Calu3 (cell line): ENCODE measurements around the gene APOBEC3B. TPM values are rescaled to one million over a fixed set of nuclear protein-coding genes. Genes with fewer than 3 reads are reported as not detected.
"Not testable (repeated sequence)": the region's sequence is repeated elsewhere in the genome, so short reads cannot be mapped to it uniquely, and the experiment has no call there.

Experiments used
- BruUV-seq: library from RNA; stranded (reverse); fragments of 400-500 nt; replicated peaks from 2 replicates; lab custom pipeline; 2021; lab: Mats Ljungman, UMichigan
- CTCF ChIA-PET: fragments of 300-600 bp; sonication (Branson Sonifier 250); formaldehyde crosslinking; loops from one replicate; lab custom pipeline; 2022; ENCODE audit warnings: antibody characterized with exemption; lab: Charles Lee
- DNase-seq: peaks from one replicate; pipeline ENCODE4 v3.0.0; 2022
- H3K27ac Mint-ChIP-seq: one replicate; pipeline ENCODE4 v1.8.0; 2022; ENCODE audit warnings: mixed read lengths; ENCODE audit not compliant: unreplicated experiment
- H3K27me3 Mint-ChIP-seq: one replicate; pipeline ENCODE4 v1.8.0; 2022; ENCODE audit warnings: mixed read lengths; ENCODE audit not compliant: unreplicated experiment
- H3K36me3 Mint-ChIP-seq: one replicate; pipeline ENCODE4 v1.8.0; 2022; ENCODE audit warnings: mild to moderate bottlenecking, moderate library complexity, mixed read lengths; ENCODE audit not compliant: insufficient read depth, unreplicated experiment
- H3K4me1 Mint-ChIP-seq: one replicate; pipeline ENCODE4 v1.8.0; 2022; ENCODE audit warnings: mild to moderate bottlenecking, low read depth, mixed read lengths; ENCODE audit not compliant: unreplicated experiment
- H3K4me3 Mint-ChIP-seq: one replicate; pipeline ENCODE4 v1.8.0; 2022; ENCODE audit warnings: mild to moderate bottlenecking, low read depth, moderate library complexity, mixed read lengths; ENCODE audit not compliant: unreplicated experiment
- H3K9me3 Mint-ChIP-seq: one replicate; pipeline ENCODE4 v1.8.0; 2022; ENCODE audit warnings: low read depth, mixed read lengths; ENCODE audit not compliant: unreplicated experiment
- CTCF ChIP-seq: fragments of 200-600 bp; IDR thresholded peaks from one replicate; pipeline ENCODE4 v1.8.0; 2022; ENCODE audit warnings: antibody characterized with exemption; ENCODE audit not compliant: unreplicated experiment
- intact Hi-C: fragments of 100-400 bp; cut with micrococcal nuclease; formaldehyde crosslinking; loops from one replicate; pipeline ENCODE4 v1.10.0; 2022; ENCODE audit not compliant: unreplicated experiment
- total RNA-seq: library from RNA; stranded (reverse); gene quantifications from 2 replicates; pipeline ENCODE4 v1.2.3, GENCODE V29; 2022

Gene APOBEC3B
- total RNA-seq, 1 experiment from 2014 or later, result 43.3 TPM

- Mint-ChIP-seq H3K9me3 (no peaks in the 10 kb centered on the region), H3K4me3 (no peak overlapping the region), H3K27me3 (peaks cover 43% of the 10 kb centered on the region), H3K27ac (no peak overlapping the region), H3K4me1 (peaks cover 13% of the 10 kb centered on the region), H3K36me3 (no peaks in the 10 kb centered on the region)
- CTCF ChIA-PET, result interaction anchor here (0.7 to 1.1 kb wide), 2 partner anchors 8 to 16 kb away, joined by 5 to 15 read pairs; no protein-coding TSS in a partner anchor
- intact Hi-C loops, result no loop called here
- BruUV-seq, result no TSS peak
- no peak for TF ChIP-seq CTCF
- DNase-seq, result no peak
These were observed 38.3 kb upstream of the APOBEC3B start for GRCh38 chr22:38943882-38944281.

- Mint-ChIP-seq H3K4me3 (no peak overlapping the region), H3K4me1 (peaks cover 13% of the 10 kb centered on the region), H3K27me3 (peaks cover 41% of the 10 kb centered on the region), H3K27ac (no peak overlapping the region), H3K9me3 (no peaks in the 10 kb centered on the region), H3K36me3 (no peaks in the 10 kb centered on the region)
- no TSS peak for BruUV-seq
- intact Hi-C loops, result no loop called here
- no peak for DNase-seq
- CTCF ChIA-PET, result interaction anchor here (0.6 to 1.1 kb wide), 2 partner anchors 17 to 270 kb away, joined by 5 to 8 read pairs; no protein-coding TSS in a partner anchor
- TF ChIP-seq CTCF, result no peak
These were observed 37.5 kb upstream of the APOBEC3B start for GRCh38 chr22:38944653-38945052.

GRCh38 chr22:38945706-38946338 is 36.3 kb upstream of the APOBEC3B start:
- BruUV-seq, H3K9me3 Mint-ChIP-seq, CTCF ChIA-PET, DNase-seq, H3K4me3 Mint-ChIP-seq, intact Hi-C loops, H3K36me3 Mint-ChIP-seq, H3K27ac Mint-ChIP-seq: not testable (repeated sequence)
- H3K27me3 Mint-ChIP-seq, result peaks cover 41% of the 10 kb centered on the region
- peaks cover 24% of the 10 kb centered on the region for H3K4me1 Mint-ChIP-seq

GRCh38 chr22:38946771-38947170 is 35.4 kb upstream of the APOBEC3B start:
- Mint-ChIP-seq H3K36me3 (no peaks in the 10 kb centered on the region), H3K27me3 (peaks cover 41% of the 10 kb centered on the region), H3K27ac (no peak overlapping the region), H3K4me1 (peaks cover 34% of the 10 kb centered on the region), H3K9me3 (no peaks in the 10 kb centered on the region), H3K4me3 (no peak overlapping the region)
- no peak for DNase-seq
- no peak for TF ChIP-seq CTCF
- intact Hi-C loops, result no loop called here
- no TSS peak for BruUV-seq
- CTCF ChIA-PET, result no interaction called here
